ENCODE measurements around the gene PCNX2. TPM values are rescaled to one million over a fixed set of nuclear protein-coding genes. Genes with fewer than 3 reads are reported as not detected.

PCNX2 gene
- total and polyA plus RNA-seq, 11 donors: 0.27 to 5.3 (median 1.9) TPM

DNA sequence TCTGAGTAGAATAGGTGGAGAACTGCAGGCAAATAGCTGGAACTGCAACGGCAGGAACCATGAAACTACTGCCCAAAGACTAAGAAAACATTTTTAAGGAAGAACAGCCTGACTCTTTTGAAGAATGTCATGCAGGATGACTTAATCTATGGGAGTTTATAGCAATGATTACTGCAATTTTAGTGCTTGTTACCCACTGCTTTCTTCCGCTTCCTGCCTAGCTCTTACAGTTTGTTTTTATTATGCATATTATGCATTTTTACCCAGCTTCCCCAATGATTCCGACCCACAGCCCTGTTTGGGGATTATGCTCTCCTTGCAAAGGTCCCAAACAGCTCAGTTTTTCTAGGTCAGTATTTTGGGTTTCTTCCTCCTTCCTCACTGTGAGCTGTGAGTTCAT lies 71.2 kb downstream of the PCNX2 start:
- no peaks in the 10 kb centered on the region for H3K4me1 ChIP-seq
- H3K27ac ChIP-seq: no peak overlapping the region
- H3K27me3 ChIP-seq: no peaks in the 10 kb centered on the region
- no peak overlapping the region for H3K4me3 ChIP-seq
- intact Hi-C loops (cut with DNase I): no loop called here
- ATAC-seq: no peak
- peaks cover 0 to 11% (median 0%) of the 10 kb centered on the region in 12 donors for H3K9me3 ChIP-seq
- no peak for TF ChIP-seq POLR2A (IDR thresholded peaks at IDR 0.05)
- no peak for DNase-seq
- WGBS, 4 donors: 73 to 83% (median 78%) methylated on average over 3 of the region's 3 CpGs
- peaks cover 0 to 4% (median 0%) of the 10 kb centered on the region in 9 donors for H3K36me3 ChIP-seq

DNA sequence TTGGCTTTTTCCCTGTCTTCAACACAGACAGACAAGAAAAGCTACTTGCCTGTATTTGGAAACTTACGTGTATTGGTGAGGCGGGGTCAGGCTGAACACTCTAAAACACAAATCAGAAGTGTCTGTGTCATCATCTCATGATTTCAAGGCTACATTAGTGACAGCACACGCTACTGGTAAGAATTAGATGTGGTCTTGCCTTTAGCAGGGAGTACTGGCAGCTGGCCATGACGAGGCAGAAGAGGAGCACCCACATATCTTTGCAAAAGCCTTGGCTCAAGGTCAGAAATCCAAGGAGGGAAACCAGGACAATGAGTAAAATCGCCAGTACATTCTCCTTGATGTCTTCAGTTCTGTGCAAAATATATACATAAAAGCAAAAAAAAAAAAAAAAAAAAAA lies 77.7 kb downstream of the PCNX2 start:
- ATAC-seq (no peak), DNase-seq (no peak)
- Histone ChIP-seq H3K36me3 (no peaks in the 10 kb centered on the region), H3K9me3 (peaks cover 0 to 11% (median 0%) of the 10 kb centered on the region in 12 donors), H3K27ac (no peak overlapping the region), H3K4me1 (no peaks in the 10 kb centered on the region), H3K27me3 (no peaks in the 10 kb centered on the region), H3K4me3 (no peak overlapping the region)
- TF ChIP-seq, protein P1, sequence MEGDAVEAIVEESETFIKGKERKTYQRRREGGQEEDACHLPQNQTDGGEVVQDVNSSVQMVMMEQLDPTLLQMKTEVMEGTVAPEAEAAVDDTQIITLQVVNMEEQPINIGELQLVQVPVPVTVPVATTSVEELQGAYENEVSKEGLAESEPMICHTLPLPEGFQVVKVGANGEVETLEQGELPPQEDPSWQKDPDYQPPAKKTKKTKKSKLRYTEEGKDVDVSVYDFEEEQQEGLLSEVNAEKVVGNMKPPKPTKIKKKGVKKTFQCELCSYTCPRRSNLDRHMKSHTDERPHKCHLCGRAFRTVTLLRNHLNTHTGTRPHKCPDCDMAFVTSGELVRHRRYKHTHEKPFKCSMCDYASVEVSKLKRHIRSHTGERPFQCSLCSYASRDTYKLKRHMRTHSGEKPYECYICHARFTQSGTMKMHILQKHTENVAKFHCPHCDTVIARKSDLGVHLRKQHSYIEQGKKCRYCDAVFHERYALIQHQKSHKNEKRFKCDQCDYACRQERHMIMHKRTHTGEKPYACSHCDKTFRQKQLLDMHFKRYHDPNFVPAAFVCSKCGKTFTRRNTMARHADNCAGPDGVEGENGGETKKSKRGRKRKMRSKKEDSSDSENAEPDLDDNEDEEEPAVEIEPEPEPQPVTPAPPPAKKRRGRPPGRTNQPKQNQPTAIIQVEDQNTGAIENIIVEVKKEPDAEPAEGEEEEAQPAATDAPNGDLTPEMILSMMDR (IDR thresholded peaks at IDR 0.05): no peak
- TF ChIP-seq POLR2A (IDR thresholded peaks at IDR 0.05): no peak
- intact Hi-C loops (cut with DNase I): no loop called here
- WGBS, 4 donors: 83 to 92% (median 86%) methylated on average over 5 of the region's 5 CpGs

DNA sequence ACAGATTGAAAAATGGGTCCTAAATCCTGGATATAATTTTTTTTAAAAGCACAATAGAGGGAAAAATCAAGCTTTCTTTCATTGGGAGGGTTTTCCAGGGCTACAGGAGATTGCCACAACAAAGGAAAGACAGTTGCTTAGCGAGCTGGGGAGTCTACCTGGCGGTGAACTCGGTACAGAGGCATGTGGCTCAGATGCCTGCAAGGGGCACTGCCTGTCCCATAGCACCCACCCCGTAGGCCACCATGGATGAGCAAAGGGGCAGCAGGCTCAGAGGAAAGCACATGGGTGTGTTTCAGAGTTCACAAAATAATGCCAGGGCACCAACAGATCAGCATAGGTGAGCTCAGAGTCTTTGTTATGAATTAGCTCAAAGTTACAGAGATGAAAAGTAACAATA lies 79.5 kb downstream of the PCNX2 start:
- DNase-seq (no peak), ATAC-seq (no peak)
- whole genome bisulfite sequencing, 4 donors: 88 to 95% (median 91%) methylated on average over 4 of the region's 4 CpGs
- H3K4me3 ChIP-seq: no peak overlapping the region
- H3K9me3 ChIP-seq: peaks cover 0 to 11% (median 0%) of the 10 kb centered on the region in 12 donors
- TF ChIP-seq, protein P1 (IDR thresholded peaks at IDR 0.05): no peak
- no peak for TF ChIP-seq POLR2A (IDR thresholded peaks at IDR 0.05)
- no peaks in the 10 kb centered on the region for H3K4me1 ChIP-seq
- intact Hi-C loops (cut with DNase I): no loop called here
- H3K27me3 ChIP-seq: no peaks in the 10 kb centered on the region
- H3K36me3 ChIP-seq: no peaks in the 10 kb centered on the region
- no peak overlapping the region for H3K27ac ChIP-seq

DNA sequence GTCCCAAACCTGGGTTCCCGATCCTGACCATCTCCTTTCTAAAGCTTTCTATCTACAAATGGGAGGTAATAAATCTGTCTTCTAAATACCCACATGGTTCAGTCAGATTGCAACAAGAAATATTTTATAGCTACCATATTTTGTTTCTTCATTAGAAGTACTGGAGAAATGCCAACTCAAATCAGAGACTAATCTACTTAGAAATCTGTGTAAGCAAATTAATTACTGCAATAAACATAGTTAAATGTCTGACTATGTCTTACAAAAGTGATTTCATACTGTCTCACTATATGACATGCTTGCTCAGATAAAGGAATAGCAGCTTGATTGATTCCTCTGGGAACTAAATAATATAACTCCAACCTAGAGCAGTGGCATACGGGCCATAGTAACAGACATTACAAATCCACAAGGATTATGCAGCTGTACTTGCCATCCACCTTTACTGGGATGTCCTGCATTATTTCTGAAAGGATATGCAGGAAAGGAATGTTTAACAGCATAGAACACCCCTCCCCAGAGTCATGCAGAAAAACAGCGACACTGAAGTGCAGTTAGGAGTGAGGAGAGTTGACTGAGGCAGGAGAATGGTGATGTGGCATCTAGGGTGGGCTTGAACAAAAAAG lies 80.3 kb downstream of the PCNX2 start:
- DNase-seq (no peak), ATAC-seq (no peak)
- H3K4me1 ChIP-seq: no peaks in the 10 kb centered on the region
- no peak overlapping the region for H3K27ac ChIP-seq
- intact Hi-C loops (cut with DNase I): no loop called here
- H3K4me3 ChIP-seq: no peak overlapping the region
- H3K36me3 ChIP-seq: no peaks in the 10 kb centered on the region
- no peaks in the 10 kb centered on the region for H3K27me3 ChIP-seq
- no peak for TF ChIP-seq POLR2A (IDR thresholded peaks at IDR 0.05)
- TF ChIP-seq, protein P1 (IDR thresholded peaks at IDR 0.05): no peak
- WGBS, 4 donors: 80 to 90% (median 84%) methylated on average over 3 of the region's 3 CpGs
- peaks cover 0 to 7% (median 0%) of the 10 kb centered on the region in 12 donors for H3K9me3 ChIP-seq

DNA sequence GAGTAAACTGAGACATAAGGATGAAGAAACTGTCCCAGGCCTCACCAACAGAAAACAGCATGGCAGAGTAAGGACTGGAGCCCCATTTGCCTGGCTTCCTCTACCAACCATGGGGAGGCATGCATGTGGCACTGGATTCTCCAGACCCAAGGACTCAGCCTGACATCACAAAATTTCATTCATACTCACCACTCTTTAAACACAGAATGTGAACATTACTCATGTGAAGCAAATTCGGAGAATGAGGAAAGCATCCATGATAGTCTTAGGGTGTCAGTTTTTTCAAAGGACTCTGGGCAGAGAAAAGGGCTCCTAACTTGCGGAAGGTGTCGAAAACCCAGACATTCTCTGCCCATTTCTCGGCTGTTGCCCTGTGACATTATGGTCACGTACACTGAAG lies 83.9 kb downstream of the PCNX2 start:
- TF ChIP-seq POLR2A (IDR thresholded peaks at IDR 0.05): no peak
- TF ChIP-seq, protein P1 (IDR thresholded peaks at IDR 0.05): no peak
- no peaks in the 10 kb centered on the region for H3K9me3 ChIP-seq
- H3K36me3 ChIP-seq: no peaks in the 10 kb centered on the region
- 95 to 97% (median 97%) methylated on average over 5 of the region's 5 CpGs for WGBS, 4 donors
- H3K27me3 ChIP-seq: no peaks in the 10 kb centered on the region
- DNase-seq: no peak
- no peak overlapping the region for H3K4me3 ChIP-seq
- ATAC-seq: no peak
- H3K4me1 ChIP-seq: no peaks in the 10 kb centered on the region
- no peak overlapping the region for H3K27ac ChIP-seq
- intact Hi-C loops (cut with DNase I): no loop called here

Data from heart left ventricle (tissue), 16 donors.